H1 (cell line): Measurements from ENCODE around the gene NKAIN2. TPM values are rescaled to one million over a fixed set of nuclear protein-coding genes. Genes with fewer than 3 reads are reported as not detected.

Experiments used
- CTCF ChIA-PET: fragments of 300-600 bp; sonication (Branson Sonifier 250); formaldehyde crosslinking; loops from one replicate; lab custom pipeline; 2021; ENCODE audit not compliant: partially characterized antibody; lab: Charles Lee
- POLR2A ChIA-PET: fragments of 300-600 bp; sonication (Branson Sonifier 250); formaldehyde crosslinking; loops from one replicate; lab custom pipeline; 2021; ENCODE audit warnings: inconsistent platforms; ENCODE audit not compliant: partially characterized antibody; lab: Charles Lee
- DNase-seq, 2 experiments: peaks; one replicate each; pipeline versions ENCODE4 v3.0.0 to v3.0.0-alpha.2; 2010 to 2022; ENCODE audit warnings: low spot score in 2 of 2, low read depth in 1 of 2, mixed read lengths in 1 of 2
- FAIRE-seq: peaks from 2 replicates; lab custom pipeline; 2011; peaks lifted over from hg19 to GRCh38; lab: Jason Lieb, UNC
- H2AFZ ChIP-seq: 2 replicates; pipeline ENCODE4 v1.8.1; 2012; ENCODE audit warnings: low read length, inconsistent platforms
- H2AK5ac ChIP-seq: 2 replicates; pipeline ENCODE4 v1.6.1; 2013; ENCODE audit warnings: low read depth, low read length
- H2BK120ac ChIP-seq: replicated peaks from 2 replicates; pipeline ENCODE3; 2013; ENCODE audit warnings: low read depth, low read length, inconsistent platforms
- H2BK12ac ChIP-seq: 2 replicates; pipeline ENCODE4 v1.6.1; 2013; ENCODE audit warnings: low read depth, low read length
- H2BK15ac ChIP-seq: 2 replicates; pipeline ENCODE4 v1.6.1; 2013; ENCODE audit warnings: low read length
- H2BK20ac ChIP-seq: 2 replicates; pipeline ENCODE4 v1.6.1; 2013; ENCODE audit warnings: low read length
- H2BK5ac ChIP-seq: 2 replicates; pipeline ENCODE4 v1.6.1; 2013; ENCODE audit warnings: low read depth, low read length
- H3K14ac ChIP-seq: 2 replicates; pipeline ENCODE4 v1.6.1; 2013; ENCODE audit warnings: inconsistent platforms; ENCODE audit not compliant: insufficient read length
- H3K18ac ChIP-seq: 2 replicates; pipeline ENCODE4 v1.6.1; 2013; ENCODE audit warnings: low read length; ENCODE audit errors: extremely low read depth
- H3K23ac ChIP-seq: 2 replicates; pipeline ENCODE4 v1.6.1; 2013; ENCODE audit warnings: inconsistent platforms; ENCODE audit not compliant: insufficient read length
- H3K23me2 ChIP-seq: 2 replicates; pipeline ENCODE4 v1.6.1; 2013; ENCODE audit warnings: low read depth, low read length
- H3K27ac ChIP-seq: 2 replicates; pipeline ENCODE4 v1.6.1; 2011; ENCODE audit warnings: low read depth, low read length, inconsistent platforms
- H3K27me3 ChIP-seq, 4 experiments: replicated peaks in 1 of 4; 1 replicate in 1 of 4; 2 replicates in 3 of 4; pipeline versions ENCODE4 v1.6.1 to v1.8.1; 2011 to 2013; ENCODE audit warnings: low read length in 3 of 4, mild to moderate bottlenecking in 3 of 4, inconsistent platforms in 2 of 4, mixed read lengths in 2 of 4, moderate library complexity in 1 of 4; ENCODE audit not compliant: control insufficient read depth in 3 of 4, insufficient read depth in 3 of 4; ENCODE audit errors: extremely low read depth in 1 of 4
- H3K36me3 ChIP-seq, 4 experiments: 2 replicates each; pipeline versions ENCODE4 v1.6.1 to v1.8.1; 2011 to 2013; ENCODE audit warnings: mild to moderate bottlenecking in 4 of 4, low read length in 3 of 4, moderate library complexity in 2 of 4, control low read depth in 1 of 4, inconsistent platforms in 1 of 4; ENCODE audit not compliant: insufficient read depth in 4 of 4, control insufficient read depth in 2 of 4
- H3K4ac ChIP-seq: replicated peaks from 2 replicates; pipeline ENCODE3; 2013; ENCODE audit warnings: low read length, low read depth, mixed read lengths, inconsistent platforms; ENCODE audit not compliant: insufficient read length
- H3K4me1 ChIP-seq, 4 experiments: replicated peaks in 1 of 4; 1 replicate in 1 of 4; 2 replicates in 3 of 4; pipeline versions ENCODE4 v1.6.1 to v1.8.1; 2011 to 2013; ENCODE audit warnings: low read length in 3 of 4, inconsistent platforms in 2 of 4, mixed read lengths in 1 of 4; ENCODE audit not compliant: insufficient read depth in 4 of 4, control insufficient read depth in 3 of 4
- H3K4me2 ChIP-seq, 2 experiments: 2 replicates each; pipeline versions ENCODE4 v1.6.1 to v1.8.1; 2011 to 2013; ENCODE audit warnings: low read depth in 2 of 2, low read length in 2 of 2, control low read depth in 1 of 2, inconsistent platforms in 1 of 2, mild to moderate bottlenecking in 1 of 2; ENCODE audit not compliant: insufficient read depth in 1 of 2
- H3K4me3 ChIP-seq, 4 experiments: fragments of 200-600, 300-600 bp in 1 of 4; sonication (generic), shearing (Covaris generic), sonication (Bioruptor Twin) in 1 of 4; 2 replicates each; pipeline versions ENCODE4 v1.5.1 to v1.8.1; 2011 to 2016; ENCODE audit warnings: low read length in 4 of 4, low read depth in 3 of 4, control low read depth in 2 of 4, inconsistent platforms in 2 of 4, mild to moderate bottlenecking in 2 of 4, mixed read lengths in 1 of 4, moderate library complexity in 1 of 4; ENCODE audit not compliant: insufficient read depth in 2 of 4; ENCODE audit errors: extremely low read depth in 1 of 4
- H3K56ac ChIP-seq: replicated peaks from 2 replicates; pipeline ENCODE3; 2013; ENCODE audit warnings: low read depth, mild to moderate bottlenecking, mixed read lengths, low read length, inconsistent platforms; ENCODE audit not compliant: insufficient read length
- H3K79me1 ChIP-seq: 2 replicates; pipeline ENCODE4 v1.6.1; 2013; ENCODE audit warnings: low read depth, low read length, control low read depth
- H3K79me2 ChIP-seq, 2 experiments: 2 replicates each; pipeline versions ENCODE4 v1.6.1 to v1.8.1; 2012 to 2013; ENCODE audit warnings: low read length in 2 of 2, mild to moderate bottlenecking in 2 of 2, inconsistent platforms in 1 of 2; ENCODE audit not compliant: insufficient read depth in 2 of 2, control insufficient read depth in 1 of 2
- H3K9ac ChIP-seq, 4 experiments: replicated peaks in 1 of 4; 1 replicate in 1 of 4; 2 replicates in 3 of 4; pipeline versions ENCODE4 v1.6.1 to v1.8.1; 2011 to 2013; ENCODE audit warnings: low read depth in 3 of 4, low read length in 3 of 4, control low read depth in 2 of 4, mild to moderate bottlenecking in 2 of 4, moderate library complexity in 2 of 4, inconsistent platforms in 1 of 4; ENCODE audit errors: extremely low read depth in 1 of 4
- H3K9me3 ChIP-seq, 2 experiments: 2 replicates each; pipeline versions ENCODE4 v1.6.1 to v1.8.1; 2012 to 2013; ENCODE audit warnings: mild to moderate bottlenecking in 2 of 2, moderate library complexity in 2 of 2, control low read depth in 1 of 2, inconsistent platforms in 1 of 2, low read depth in 1 of 2, low read length in 1 of 2, mixed read lengths in 1 of 2; ENCODE audit not compliant: insufficient read depth in 2 of 2
- H4K20me1 ChIP-seq, 2 experiments: replicated peaks in 1 of 2; 2 replicates each; pipeline versions ENCODE3 to v1.8.1; 2011 to 2013; ENCODE audit warnings: inconsistent platforms in 2 of 2, low read length in 2 of 2, mild to moderate bottlenecking in 1 of 2; ENCODE audit not compliant: insufficient read depth in 2 of 2, control insufficient read depth in 1 of 2
- H4K5ac ChIP-seq: 2 replicates; pipeline ENCODE4 v1.6.1; 2013; ENCODE audit warnings: low read length, low read depth, mixed read lengths, inconsistent platforms; ENCODE audit not compliant: insufficient read length
- H4K8ac ChIP-seq: 2 replicates; pipeline ENCODE4 v1.8.0; 2013; ENCODE audit warnings: mild to moderate bottlenecking, moderate library complexity, low read length, inconsistent platforms; ENCODE audit not compliant: insufficient read depth; ENCODE audit errors: extremely low read depth
- H4K91ac ChIP-seq: replicated peaks from 2 replicates; pipeline ENCODE3; 2013; ENCODE audit warnings: low read length, mixed read lengths, inconsistent platforms; ENCODE audit not compliant: insufficient read length
- BACH1 ChIP-seq: IDR thresholded peaks from 2 replicates; pipeline ENCODE4 v1.6.1; 2012; ENCODE audit warnings: low read length, improper control_type of control experiment
- CBX8 ChIP-seq: fragments of 300-800, 300-1000 bp; sonication (generic); IDR thresholded peaks from 2 replicates; pipeline ENCODE4 v1.7.1; 2016; ENCODE audit warnings: low read depth, low read length, borderline replicate concordance
- EZH2 ChIP-seq: fragments of 200-600 bp; sonication (generic); IDR thresholded peaks from 2 replicates; pipeline ENCODE4 v1.7.1; 2012; ENCODE audit warnings: low read depth, mild to moderate bottlenecking, moderate library complexity, low read length, inconsistent platforms; ENCODE audit not compliant: severe bottlenecking
- RAD21 ChIP-seq, 2 experiments: IDR thresholded peaks in 1 of 2; conservative IDR thresholded peaks in 1 of 2; 2 replicates each; pipeline ENCODE4 v1.6.1; 2011; ENCODE audit warnings: low read depth in 2 of 2, low read length in 2 of 2, improper control_type of control experiment in 1 of 2, inconsistent platforms in 1 of 2, mild to moderate bottlenecking in 1 of 2, moderate library complexity in 1 of 2
- RBBP5 ChIP-seq: IDR thresholded peaks from 2 replicates; pipeline ENCODE4 v1.7.1; 2012; ENCODE audit warnings: low read depth, mild to moderate bottlenecking, inconsistent platforms, low read length, moderate library complexity, borderline replicate concordance
- RNF2 ChIP-seq: fragments of 200-900, 300-1000 bp; sonication (generic); IDR thresholded peaks from 2 replicates; pipeline ENCODE4 v1.7.1; 2016; ENCODE audit warnings: borderline replicate concordance, low read depth, mild to moderate bottlenecking, antibody characterized with exemption, low read length; ENCODE audit not compliant: poor library complexity, severe bottlenecking; ENCODE audit errors: missing control alignments
- TAF7 ChIP-seq: optimal IDR thresholded peaks from 2 replicates; pipeline ENCODE3; 2011; ENCODE audit warnings: low read depth, mild to moderate bottlenecking, inconsistent platforms, low read length, moderate library complexity, borderline replicate concordance
- USF2 ChIP-seq: IDR thresholded peaks from 2 replicates; pipeline ENCODE4 v1.6.1; 2011; ENCODE audit warnings: low read length, improper control_type of control experiment
- ZNF274 ChIP-seq: IDR thresholded peaks from 2 replicates; pipeline ENCODE4 v1.7.0; 2012; ENCODE audit warnings: low read length, borderline replicate concordance; ENCODE audit errors: extremely low read depth
- WGBS, 2 experiments: shearing (Covaris generic) in 1 of 2; methylation state at CpG; one replicate each; pipeline versions ENCODE4 v1.1.6 to v1.1.7; 2013 to 2015; ENCODE audit warnings: low lambda C conversion rate in 2 of 2, mixed read lengths in 2 of 2, inconsistent platforms in 1 of 2, low coverage in 1 of 2, missing lambda C conversion rate in 1 of 2; ENCODE audit not compliant: insufficient replicate concordance in 2 of 2, insufficient coverage in 1 of 2, insufficient read length in 1 of 2; ENCODE audit errors: extremely low coverage in 1 of 2, missing lambda C conversion rate in 1 of 2; 5-methylcytosine and 5-hydroxymethylcytosine counted together
- polyA plus RNA-seq, 7 experiments: library from polyadenylated mRNA; depleted of rRNA in 3 of 7; stranded (reverse) in 5 of 7; unstranded in 2 of 7; fragments of >200 nt in 5 of 7; fragments of 200-250 nt in 2 of 7; gene quantifications; 1 replicate in 5 of 7; 2 replicates in 1 of 7; 4 replicates in 1 of 7; pipeline versions ENCODE4 v1.2.1 to v1.2.3, GENCODE V29; 2011 to 2013; ENCODE audit warnings: missing spikeins in 2 of 7, mixed read lengths in 2 of 7
- total RNA-seq: library from RNA; stranded (reverse); fragmentation: NEBNext Ultra II Directional; extraction: Animal tissue kit (Norgen Biotek cat#: 25700); gene quantifications from 2 replicates; pipeline ENCODE4 v1.2.1, GENCODE V29; 2021

Gene NKAIN2
- total and polyA plus RNA-seq, 2 of the 8 experiments (the other 6 are each of a cell fraction or from before 2014, with no cell fraction given) = 0.20 to 0.34 TPM

GRCh38 chr6:123802697-123803503 lies 765 bp upstream of the NKAIN2 start:
- H2AFZ ChIP-seq = peak overlapping the region; percentile 66; the same call in 1 of the 2 replicates
- H3K27me3 ChIP-seq = peaks cover 3 to 15% (median 11%) of the 10 kb centered on the region in 4 experiments
- peak overlapping the region; percentile 58 to 80 for H3K4me2 ChIP-seq
- no peak overlapping the region for H2BK120ac ChIP-seq
- no peaks in the 10 kb centered on the region for H3K79me1 ChIP-seq
- peaks cover 8% of the 10 kb centered on the region; the same call in 1 of the 2 replicates for H3K23me2 ChIP-seq
- H2BK12ac ChIP-seq = no peak overlapping the region
- H4K20me1 ChIP-seq = no peaks in the 10 kb centered on the region
- ChIA-PET CTCF (interaction anchor here (0.6 to 3.8 kb wide), 47 partner anchors 8 to 997 kb away, joined by 3 to 24 read pairs (median 4); no protein-coding TSS in a partner anchor), POLR2A (no interaction called here)
- H3K23ac ChIP-seq = no peak overlapping the region
- H2BK5ac ChIP-seq = peak overlapping the region; percentile 41; the same call in 1 of the 2 replicates
- FAIRE-seq = no peak
- no peak overlapping the region for H2BK20ac ChIP-seq
- WGBS, 2 experiments = 1% methylated on average over 49 of the region's 61 CpGs; no CpG with 5 or more reads in 1 of the 2 experiments
- H3K4me3 ChIP-seq = peak overlapping the region; percentile 41 to 92 (median 56)
- DNase-seq = peak; percentile 69 to 94
- H4K8ac ChIP-seq = peak overlapping the region; percentile 68; the same call in 1 of the 2 replicates
- H3K9me3 ChIP-seq = no peaks in the 10 kb centered on the region
- H3K4ac ChIP-seq = no peak overlapping the region
- H2BK15ac ChIP-seq = no peak overlapping the region
- H3K14ac ChIP-seq = no peak overlapping the region
- H3K18ac ChIP-seq = peak overlapping the region; percentile 48; the same call in 1 of the 2 replicates
- H3K79me2 ChIP-seq = no peaks in the 10 kb centered on the region
- no peaks in the 10 kb centered on the region for H3K36me3 ChIP-seq
- no peak overlapping the region; a peak in 1 of 7 replicates for H3K9ac ChIP-seq
- H3K27ac ChIP-seq = no peak overlapping the region
- no peaks in the 10 kb centered on the region; a peak in 1 of 7 replicates for H3K4me1 ChIP-seq
- no peak overlapping the region for H3K56ac ChIP-seq
- H2AK5ac ChIP-seq = no peak overlapping the region
- H4K91ac ChIP-seq = no peak overlapping the region
- no peak overlapping the region for H4K5ac ChIP-seq
- TF ChIP-seq ZNF274 (no peak), USF2 (no peak), TAF7 (peak; percentile 50), BACH1 (0 out of 2 replicates have a peak, but pooled peaks have one; percentile 26), EZH2 (peak; percentile 41), RNF2 (peak; percentile 51), RBBP5 (peak; percentile 80), RAD21 (IDR thresholded peaks at IDR 0.05 in 1 of 2, conservative IDR thresholded peaks at IDR 0.05 in 1 of 2; ENCODE audit: low read depth in 2 of 2, low read length in 2 of 2) (peak; percentile 85 to 88), CBX8 (no peak)
